ENCODE data around the gene ANKRD63.

DNA sequence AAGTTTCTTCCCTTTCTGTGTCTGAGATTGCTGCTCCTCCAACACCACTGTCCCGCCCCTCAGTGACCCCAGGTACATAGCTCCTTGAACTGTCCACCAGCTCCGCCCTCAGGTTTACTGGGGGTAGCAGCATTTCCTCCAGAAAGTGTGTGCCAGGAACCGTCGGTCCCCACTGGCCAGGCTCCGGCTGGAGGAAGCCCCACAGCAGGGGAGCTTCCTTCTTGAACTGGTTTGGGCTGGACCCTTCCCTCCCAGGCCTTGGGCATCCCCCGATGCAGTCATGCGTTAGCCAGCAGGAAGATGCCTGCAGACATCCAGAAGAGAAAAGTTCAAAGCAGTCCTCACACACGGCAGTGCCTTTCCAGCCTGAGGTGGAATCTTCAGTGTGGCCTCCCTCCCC lies 24.3 kb downstream of the ANKRD63 start:
- TF ChIP-seq, protein P1, sequence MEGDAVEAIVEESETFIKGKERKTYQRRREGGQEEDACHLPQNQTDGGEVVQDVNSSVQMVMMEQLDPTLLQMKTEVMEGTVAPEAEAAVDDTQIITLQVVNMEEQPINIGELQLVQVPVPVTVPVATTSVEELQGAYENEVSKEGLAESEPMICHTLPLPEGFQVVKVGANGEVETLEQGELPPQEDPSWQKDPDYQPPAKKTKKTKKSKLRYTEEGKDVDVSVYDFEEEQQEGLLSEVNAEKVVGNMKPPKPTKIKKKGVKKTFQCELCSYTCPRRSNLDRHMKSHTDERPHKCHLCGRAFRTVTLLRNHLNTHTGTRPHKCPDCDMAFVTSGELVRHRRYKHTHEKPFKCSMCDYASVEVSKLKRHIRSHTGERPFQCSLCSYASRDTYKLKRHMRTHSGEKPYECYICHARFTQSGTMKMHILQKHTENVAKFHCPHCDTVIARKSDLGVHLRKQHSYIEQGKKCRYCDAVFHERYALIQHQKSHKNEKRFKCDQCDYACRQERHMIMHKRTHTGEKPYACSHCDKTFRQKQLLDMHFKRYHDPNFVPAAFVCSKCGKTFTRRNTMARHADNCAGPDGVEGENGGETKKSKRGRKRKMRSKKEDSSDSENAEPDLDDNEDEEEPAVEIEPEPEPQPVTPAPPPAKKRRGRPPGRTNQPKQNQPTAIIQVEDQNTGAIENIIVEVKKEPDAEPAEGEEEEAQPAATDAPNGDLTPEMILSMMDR (IDR thresholded peaks at IDR 0.05; ENCODE audit: low read depth, low read length, poor library complexity, severe bottlenecking) = no peak
- no peak for TF ChIP-seq EZH2phosphoT487 (IDR thresholded peaks at IDR 0.05; ENCODE audit: borderline replicate concordance, low read length)
